Retina (tissue), 1 donor: ENCODE data around the gene RHBDF2.
"Not testable (repeated sequence)": the region's sequence is repeated elsewhere in the genome, so short reads cannot be mapped to it uniquely, and the experiment has no call there.

ENCODE experiments used
- DNase-seq: peaks from one replicate; pipeline ENCODE4 v3.0.0-alpha.2; 2016

The RHBDF2 gene

GRCh38 chr17:76537578-76538280, 36.5 kb upstream of the RHBDF2 start, which contains the start of gene CYGB:
Gene CYGB (minus strand): TSS chr17:76537709. CDS start chr17:76537542, 167 bp downstream.
- no peak for DNase-seq

- no peak for DNase-seq
Measured at GRCh38 chr17:76537288-76537577, 36.0 kb upstream of the RHBDF2 start.

- no peak for DNase-seq
Measured at GRCh38 chr17:76536511-76537287, 35.5 kb upstream of the RHBDF2 start.

- no peak for DNase-seq
Measured at GRCh38 chr17:76535788-76536510, 34.7 kb upstream of the RHBDF2 start.

- no peak for DNase-seq
Measured at GRCh38 chr17:76534831-76535732, 33.9 kb upstream of the RHBDF2 start.

- not testable (repeated sequence) for DNase-seq
Measured at GRCh38 chr17:76533640-76534359, 32.6 kb upstream of the RHBDF2 start.

- DNase-seq: no peak
Measured at GRCh38 chr17:76532072-76532651, 30.9 kb upstream of the RHBDF2 start.

GRCh38 chr17:76531486-76532038, 30.3 kb upstream of the RHBDF2 start:
- no peak for DNase-seq

GRCh38 chr17:76530811-76531485, 29.7 kb upstream of the RHBDF2 start:
- DNase-seq: no peak

- DNase-seq: no peak
Measured at GRCh38 chr17:76530095-76530723, 29.0 kb upstream of the RHBDF2 start.

- DNase-seq: peak; percentile 52
Measured at GRCh38 chr17:76529224-76530094, 28.2 kb upstream of the RHBDF2 start.

- no peak for DNase-seq
Measured at GRCh38 chr17:76528528-76529223, 27.5 kb upstream of the RHBDF2 start.

GRCh38 chr17:76528156-76528527, 26.9 kb upstream of the RHBDF2 start:
- no peak for DNase-seq

GRCh38 chr17:76527430-76528111, 26.3 kb upstream of the RHBDF2 start:
- DNase-seq: peak; percentile 64

GRCh38 chr17:76527016-76527415, 25.8 kb upstream of the RHBDF2 start:
- DNase-seq: not testable (repeated sequence)

GRCh38 chr17:76525513-76525833, 24.2 kb upstream of the RHBDF2 start:
- not testable (repeated sequence) for DNase-seq

GRCh38 chr17:76524598-76525512, 23.6 kb upstream of the RHBDF2 start:
- peak; percentile 45 for DNase-seq
